ENCODE data around the gene LRRFIP1.

LRRFIP1 gene

DNA sequence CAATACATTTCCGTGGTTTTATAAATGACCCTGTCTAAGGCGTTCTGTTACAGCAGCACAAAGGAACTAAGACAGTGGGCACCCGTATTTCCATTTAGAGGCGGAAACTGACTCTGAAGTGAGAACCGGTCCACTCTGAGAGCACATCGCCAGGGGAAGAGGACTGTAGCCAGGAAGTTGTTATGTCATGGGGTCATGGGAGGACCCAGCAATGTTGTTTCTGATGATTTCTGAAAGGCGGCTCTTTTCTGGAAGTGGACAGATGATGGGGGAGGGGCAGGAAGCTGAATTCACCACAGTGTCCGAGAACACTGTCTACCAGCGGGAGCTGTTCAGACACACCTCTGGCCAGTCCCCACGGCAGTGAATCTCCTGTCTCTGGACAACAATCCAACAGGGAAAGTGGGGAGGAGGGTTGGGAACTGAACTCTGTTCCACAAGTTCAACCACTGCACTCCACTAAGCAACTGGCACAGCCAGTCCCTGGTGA is 2.1 kb upstream of the LRRFIP1 start:
- TF ChIP-seq, protein P1, sequence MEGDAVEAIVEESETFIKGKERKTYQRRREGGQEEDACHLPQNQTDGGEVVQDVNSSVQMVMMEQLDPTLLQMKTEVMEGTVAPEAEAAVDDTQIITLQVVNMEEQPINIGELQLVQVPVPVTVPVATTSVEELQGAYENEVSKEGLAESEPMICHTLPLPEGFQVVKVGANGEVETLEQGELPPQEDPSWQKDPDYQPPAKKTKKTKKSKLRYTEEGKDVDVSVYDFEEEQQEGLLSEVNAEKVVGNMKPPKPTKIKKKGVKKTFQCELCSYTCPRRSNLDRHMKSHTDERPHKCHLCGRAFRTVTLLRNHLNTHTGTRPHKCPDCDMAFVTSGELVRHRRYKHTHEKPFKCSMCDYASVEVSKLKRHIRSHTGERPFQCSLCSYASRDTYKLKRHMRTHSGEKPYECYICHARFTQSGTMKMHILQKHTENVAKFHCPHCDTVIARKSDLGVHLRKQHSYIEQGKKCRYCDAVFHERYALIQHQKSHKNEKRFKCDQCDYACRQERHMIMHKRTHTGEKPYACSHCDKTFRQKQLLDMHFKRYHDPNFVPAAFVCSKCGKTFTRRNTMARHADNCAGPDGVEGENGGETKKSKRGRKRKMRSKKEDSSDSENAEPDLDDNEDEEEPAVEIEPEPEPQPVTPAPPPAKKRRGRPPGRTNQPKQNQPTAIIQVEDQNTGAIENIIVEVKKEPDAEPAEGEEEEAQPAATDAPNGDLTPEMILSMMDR (IDR thresholded peaks at IDR 0.05; ENCODE audit: borderline replicate concordance, insufficient read depth, low read depth, low read length): no peak

DNA sequence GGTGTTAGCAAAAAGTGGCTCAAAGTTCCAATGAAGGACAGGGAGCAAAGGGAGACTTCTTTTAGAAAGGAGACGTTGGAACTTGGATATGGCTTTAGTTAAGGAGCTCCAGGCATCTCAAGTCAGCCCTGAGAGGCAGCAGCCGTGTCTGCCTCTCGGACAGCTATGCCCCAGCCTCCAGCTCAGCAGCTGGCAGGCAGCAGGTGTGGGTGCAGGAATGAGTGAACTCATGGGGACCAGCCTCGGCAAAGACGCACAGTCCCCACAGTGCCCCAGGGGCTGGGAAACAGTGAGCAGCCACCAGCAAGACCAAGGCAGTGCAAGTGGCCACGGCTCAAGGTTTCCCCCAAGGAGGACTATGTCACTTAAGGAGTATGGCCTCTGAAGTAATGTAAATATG is 1.6 kb upstream of the LRRFIP1 start:
- H3K4me3 ChIP-seq (ENCODE audit: low read depth, low read length): no peak overlapping the region
- TF ChIP-seq, protein P1 (IDR thresholded peaks at IDR 0.05; ENCODE audit: borderline replicate concordance, insufficient read depth, low read depth, low read length): no peak

More for the DNA sequence above, 2.1 kb upstream of the LRRFIP1 start:
- no peak overlapping the region for H3K4me3 ChIP-seq (ENCODE audit: low read depth, low read length)

DNA sequence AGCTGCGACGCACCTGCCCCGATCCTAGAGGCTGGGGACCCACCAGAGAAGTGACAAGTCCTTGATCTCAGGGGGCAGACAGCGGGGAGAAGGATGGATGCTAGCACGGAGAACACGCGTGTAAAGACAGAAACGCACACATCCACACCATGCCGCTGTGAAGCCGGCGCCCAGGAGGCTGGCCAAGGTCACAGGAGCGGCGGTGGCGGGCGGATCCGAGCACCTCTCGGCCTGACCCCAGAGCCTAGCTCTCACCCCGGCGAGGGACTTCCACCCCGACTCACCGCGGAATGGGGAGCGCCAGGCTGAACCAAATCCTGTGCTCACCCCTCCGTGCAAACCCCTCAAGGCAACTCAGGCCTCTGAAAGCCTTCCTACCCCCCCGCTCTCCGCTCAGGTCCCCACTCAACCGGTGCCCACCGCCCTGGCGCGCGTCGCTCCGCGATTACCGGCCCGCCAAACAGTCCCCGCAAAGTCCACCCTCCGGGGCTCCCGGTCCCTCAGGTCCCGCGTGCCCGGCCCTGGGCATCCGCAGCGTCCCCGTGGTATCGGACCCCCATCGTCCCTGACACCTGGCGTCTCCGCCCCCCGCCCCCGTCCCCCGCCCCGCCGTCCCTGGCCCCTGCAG is 460 bp upstream of the LRRFIP1 start:
- TF ChIP-seq, protein P1 (IDR thresholded peaks at IDR 0.05; ENCODE audit: borderline replicate concordance, insufficient read depth, low read depth, low read length): no peak
- H3K4me3 ChIP-seq (ENCODE audit: low read depth, low read length): no peak overlapping the region

DNA sequence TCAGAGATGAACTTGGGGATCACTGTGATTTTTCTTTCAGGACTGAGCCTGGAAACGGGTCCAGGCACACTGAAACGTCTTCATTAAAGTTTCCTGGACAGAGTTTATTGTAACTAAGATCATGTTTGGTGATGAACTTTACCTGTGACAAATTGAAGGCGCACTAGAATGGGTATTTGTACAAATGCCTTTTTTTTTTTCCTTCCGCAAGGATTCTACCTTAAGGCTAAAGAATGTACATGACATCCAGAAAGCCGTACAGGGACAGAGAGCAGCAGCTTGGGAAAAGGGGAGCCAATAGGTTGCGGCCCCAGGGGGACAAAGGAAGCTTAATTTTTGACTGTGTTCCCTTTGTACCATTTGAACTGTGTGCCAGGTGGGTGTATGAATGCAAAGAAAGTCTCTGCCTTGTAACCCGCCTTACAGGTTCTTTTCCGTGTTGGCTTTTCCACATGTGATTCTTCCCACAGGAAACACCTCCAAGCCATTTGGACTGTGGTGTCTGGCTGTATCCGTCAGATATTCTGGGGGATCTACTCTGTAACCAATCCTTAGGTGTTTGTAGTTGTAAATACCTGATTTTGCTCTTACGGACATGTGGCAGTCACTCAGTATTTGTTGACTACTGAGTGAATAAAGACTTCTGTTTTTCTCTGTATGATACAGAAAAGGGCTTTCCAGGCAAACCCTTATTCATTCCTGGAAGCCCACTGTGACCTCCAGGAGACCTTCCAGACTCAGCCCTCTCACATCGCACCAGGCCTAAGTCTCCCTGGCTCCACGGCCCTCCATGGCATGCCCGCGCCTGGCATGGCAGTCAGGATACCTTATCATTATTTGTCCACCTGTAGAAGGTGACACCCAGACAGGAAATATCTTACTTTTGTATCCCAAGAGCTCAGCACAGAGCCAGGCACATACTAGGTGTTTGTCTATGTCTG is 1.1 kb downstream of the LRRFIP1 start:
- TF ChIP-seq, protein P1 (IDR thresholded peaks at IDR 0.05; ENCODE audit: borderline replicate concordance, insufficient read depth, low read depth, low read length): no peak
- no peak overlapping the region for H3K4me3 ChIP-seq (ENCODE audit: low read depth, low read length)

DNA sequence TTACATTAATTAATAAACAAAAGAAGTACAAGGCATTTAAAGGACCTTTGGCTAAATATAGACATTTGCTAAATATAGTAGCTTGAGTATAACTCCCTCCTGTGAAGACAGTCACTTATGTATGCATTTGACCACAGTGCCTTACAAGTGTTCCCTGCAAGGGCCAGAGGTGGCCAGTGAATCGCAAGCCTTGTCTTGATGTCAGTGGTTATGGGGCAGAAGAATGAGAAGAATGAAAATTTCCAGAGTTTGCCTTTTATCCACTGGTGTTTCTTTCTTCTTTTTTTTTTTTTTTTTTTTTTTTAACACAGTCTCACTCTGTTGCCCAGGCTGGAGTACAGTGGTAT is 1.8 kb downstream of the LRRFIP1 start:
- H3K4me3 ChIP-seq (ENCODE audit: low read depth, low read length): no peak overlapping the region
- TF ChIP-seq, protein P1 (IDR thresholded peaks at IDR 0.05; ENCODE audit: borderline replicate concordance, insufficient read depth, low read depth, low read length): no peak

DNA sequence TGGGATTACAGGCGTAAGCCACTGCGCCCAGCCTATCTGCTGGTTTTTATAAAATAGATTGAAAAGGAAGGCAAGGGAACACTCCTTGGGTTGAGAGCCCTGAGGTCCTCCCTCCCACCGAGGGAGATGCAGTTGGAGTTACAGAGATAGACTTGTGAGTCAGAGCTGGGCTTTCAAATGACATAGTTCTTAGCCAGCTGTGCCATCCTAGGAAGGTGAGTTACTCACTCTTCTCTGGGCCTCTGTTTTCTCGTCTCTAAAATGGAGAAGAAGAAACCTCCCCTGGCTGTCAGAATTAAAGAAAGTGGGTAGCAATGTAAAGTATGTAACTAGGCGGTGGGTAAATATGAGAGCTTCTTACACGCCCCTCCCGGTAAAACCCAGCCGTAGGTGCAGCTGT is 2.4 kb downstream of the LRRFIP1 start:
- TF ChIP-seq, protein P1 (IDR thresholded peaks at IDR 0.05; ENCODE audit: borderline replicate concordance, insufficient read depth, low read depth, low read length): no peak
- H3K4me3 ChIP-seq (ENCODE audit: low read depth, low read length): no peak overlapping the region

Measured in GM12875 (cell line).